ENCODE results near the gene ARHGEF28.

Gene ARHGEF28

GRCh38 chr5:73821003-73821402 lies 195.0 kb downstream of the ARHGEF28 start:
- no peak overlapping the region for H3K4me3 ChIP-seq (ENCODE audit: low read depth in 1 of 2, low read length in 2 of 2)
- no peaks in the 10 kb centered on the region for H3K4me1 ChIP-seq (ENCODE audit: insufficient read depth, low read length)
- H3K9me3 ChIP-seq (ENCODE audit: insufficient read depth, low read length, severe bottlenecking): no peaks in the 10 kb centered on the region
- no peak overlapping the region for H3K4me2 ChIP-seq (ENCODE audit: insufficient read depth, low read length)
- no peaks in the 10 kb centered on the region for H3K36me3 ChIP-seq (ENCODE audit: insufficient read depth, low read length)
- H3K9ac ChIP-seq (ENCODE audit: low read depth, low read length): no peak overlapping the region
- no peaks in the 10 kb centered on the region for H3K79me2 ChIP-seq (ENCODE audit: insufficient read depth, low read length)
- no peak overlapping the region for H2AFZ ChIP-seq (ENCODE audit: low read depth, low read length)
- no peaks in the 10 kb centered on the region for H4K20me1 ChIP-seq (ENCODE audit: insufficient read depth, low read length)
- no peaks in the 10 kb centered on the region for H3K27me3 ChIP-seq (ENCODE audit: insufficient read depth, low read length, poor library complexity)
- no peak for DNase-seq
- TF ChIP-seq EZH2 (IDR thresholded peaks at IDR 0.05; ENCODE audit: borderline replicate concordance, low read depth, low read length, severe bottlenecking) (no peak), CTCF (IDR thresholded peaks at IDR 0.05; ENCODE audit: borderline replicate concordance, extremely low read depth, low read length, poor library complexity, severe bottlenecking) (no peak)
- no peak for ATAC-seq (ENCODE audit: insufficient read depth, low read depth)
- H3K27ac ChIP-seq (ENCODE audit: low read length): no peak overlapping the region

GRCh38 chr5:73822278-73822988 lies 196.4 kb downstream of the ARHGEF28 start:
- DNase-seq (no peak), ATAC-seq (ENCODE audit: insufficient read depth, low read depth) (no peak)
- TF ChIP-seq EZH2 (IDR thresholded peaks at IDR 0.05; ENCODE audit: borderline replicate concordance, low read depth, low read length, severe bottlenecking) (no peak), CTCF (IDR thresholded peaks at IDR 0.05; ENCODE audit: borderline replicate concordance, extremely low read depth, low read length, poor library complexity, severe bottlenecking) (no peak)
- H3K27ac ChIP-seq (ENCODE audit: low read length): no peak overlapping the region
- H3K9ac ChIP-seq (ENCODE audit: low read depth, low read length): no peak overlapping the region
- H3K4me2 ChIP-seq (ENCODE audit: insufficient read depth, low read length): no peak overlapping the region
- H3K4me3 ChIP-seq (ENCODE audit: low read depth in 1 of 2, low read length in 2 of 2): no peak overlapping the region
- H3K79me2 ChIP-seq (ENCODE audit: insufficient read depth, low read length): no peaks in the 10 kb centered on the region
- no peak overlapping the region for H2AFZ ChIP-seq (ENCODE audit: low read depth, low read length)
- no peaks in the 10 kb centered on the region for H3K9me3 ChIP-seq (ENCODE audit: insufficient read depth, low read length, severe bottlenecking)
- no peaks in the 10 kb centered on the region for H3K27me3 ChIP-seq (ENCODE audit: insufficient read depth, low read length, poor library complexity)
- no peaks in the 10 kb centered on the region for H3K4me1 ChIP-seq (ENCODE audit: insufficient read depth, low read length)
- H4K20me1 ChIP-seq (ENCODE audit: insufficient read depth, low read length): no peaks in the 10 kb centered on the region
- H3K36me3 ChIP-seq (ENCODE audit: insufficient read depth, low read length): no peaks in the 10 kb centered on the region

GRCh38 chr5:73822989-73823339 lies 197.0 kb downstream of the ARHGEF28 start:
- DNase-seq (no peak), ATAC-seq (ENCODE audit: insufficient read depth, low read depth) (no peak)
- TF ChIP-seq CTCF (IDR thresholded peaks at IDR 0.05; ENCODE audit: borderline replicate concordance, extremely low read depth, low read length, poor library complexity, severe bottlenecking) (no peak), EZH2 (IDR thresholded peaks at IDR 0.05; ENCODE audit: borderline replicate concordance, low read depth, low read length, severe bottlenecking) (no peak)

More at GRCh38 chr5:73822989-73823339, 197.0 kb downstream of the ARHGEF28 start:
- H3K9me3 ChIP-seq (ENCODE audit: insufficient read depth, low read length, severe bottlenecking): no peaks in the 10 kb centered on the region
- no peaks in the 10 kb centered on the region for H3K4me1 ChIP-seq (ENCODE audit: insufficient read depth, low read length)
- no peak overlapping the region for H3K9ac ChIP-seq (ENCODE audit: low read depth, low read length)
- no peaks in the 10 kb centered on the region for H3K36me3 ChIP-seq (ENCODE audit: insufficient read depth, low read length)
- no peak overlapping the region for H2AFZ ChIP-seq (ENCODE audit: low read depth, low read length)
- no peaks in the 10 kb centered on the region for H4K20me1 ChIP-seq (ENCODE audit: insufficient read depth, low read length)
- H3K27ac ChIP-seq (ENCODE audit: low read length): no peak overlapping the region
- H3K4me2 ChIP-seq (ENCODE audit: insufficient read depth, low read length): no peak overlapping the region
- no peaks in the 10 kb centered on the region for H3K27me3 ChIP-seq (ENCODE audit: insufficient read depth, low read length, poor library complexity)
- H3K4me3 ChIP-seq (ENCODE audit: low read depth in 1 of 2, low read length in 2 of 2): no peak overlapping the region
- H3K79me2 ChIP-seq (ENCODE audit: insufficient read depth, low read length): no peaks in the 10 kb centered on the region

All from DND-41 (cell line).